HG03060 (cell line): ENCODE measurements around the gene ZNG1B.
"Not testable (repeated sequence)": the region's sequence is repeated elsewhere in the genome, so short reads cannot be mapped to it uniquely, and the experiment has no call there.

ENCODE experiments used
- ATAC-seq: cut with Tn5 transposase; IDR thresholded peaks from one replicate; pipeline ENCODE4 v1.9.1; 2021; ENCODE audit warnings: low read depth, moderate number of reproducible peaks; ENCODE audit not compliant: unreplicated experiment

Gene ZNG1B

GRCh38 chr2:113503094-113504042 lies 65.9 kb downstream of the ZNG1B start:
- ATAC-seq = not testable (repeated sequence)

- ATAC-seq = not testable (repeated sequence)
Measured at GRCh38 chr2:113504081-113504480, 66.6 kb downstream of the ZNG1B start.

GRCh38 chr2:113507394-113508140 lies 70.1 kb downstream of the ZNG1B start:
- not testable (repeated sequence) for ATAC-seq

GRCh38 chr2:113508187-113508586 lies 70.7 kb downstream of the ZNG1B start:
- not testable (repeated sequence) for ATAC-seq

- ATAC-seq = not testable (repeated sequence)
Measured at GRCh38 chr2:113510913-113511312, 73.4 kb downstream of the ZNG1B start.

GRCh38 chr2:113511859-113512258 lies 74.4 kb downstream of the ZNG1B start:
- ATAC-seq = not testable (repeated sequence)

- ATAC-seq = not testable (repeated sequence)
Measured at GRCh38 chr2:113515457-113515856, 78.0 kb downstream of the ZNG1B start.

- ATAC-seq = not testable (repeated sequence)
Measured at GRCh38 chr2:113515995-113516394, 78.5 kb downstream of the ZNG1B start.

GRCh38 chr2:113517025-113517424 lies 79.5 kb downstream of the ZNG1B start:
- not testable (repeated sequence) for ATAC-seq

GRCh38 chr2:113520837-113521236 lies 83.3 kb downstream of the ZNG1B start:
- not testable (repeated sequence) for ATAC-seq

GRCh38 chr2:113521492-113521891 lies 84.0 kb downstream of the ZNG1B start:
- ATAC-seq = not testable (repeated sequence)

- ATAC-seq = not testable (repeated sequence)
Measured at GRCh38 chr2:113524986-113525385, 87.5 kb downstream of the ZNG1B start.

GRCh38 chr2:113527350-113528045 lies 90.0 kb downstream of the ZNG1B start:
- ATAC-seq = not testable (repeated sequence)

- not testable (repeated sequence) for ATAC-seq
Measured at GRCh38 chr2:113528126-113528525, 90.6 kb downstream of the ZNG1B start.

GRCh38 chr2:113528904-113529303 lies 91.4 kb downstream of the ZNG1B start:
- not testable (repeated sequence) for ATAC-seq

- ATAC-seq = not testable (repeated sequence)
Measured at GRCh38 chr2:113532991-113533390, 95.5 kb downstream of the ZNG1B start.

GRCh38 chr2:113536573-113536972 lies 99.1 kb downstream of the ZNG1B start:
- not testable (repeated sequence) for ATAC-seq

- ATAC-seq = not testable (repeated sequence)
Measured at GRCh38 chr2:113540834-113541203, 103.3 kb downstream of the ZNG1B start.

- not testable (repeated sequence) for ATAC-seq
Measured at GRCh38 chr2:113541204-113541975, 103.9 kb downstream of the ZNG1B start.

- not testable (repeated sequence) for ATAC-seq
Measured at GRCh38 chr2:113541976-113542485, 104.5 kb downstream of the ZNG1B start.
